AML-193 (cell line): ENCODE results near the gene NR4A3.
"Not testable (repeated sequence)": the region's sequence is repeated elsewhere in the genome, so short reads cannot be mapped to it uniquely, and the experiment has no call there.

ENCODE experiments used
- DNase-seq, 2 experiments: peaks; one replicate each; lab custom pipeline; 2025; lab: John Stamatoyannopoulos, UW

The NR4A3 gene

GRCh38 chr9:99821396-99822108, at the start of gene NR4A3:
Gene NR4A3 (plus strand): TSS chr9:99821885. CDS start chr9:99828043, 6,158 bp downstream.
- peak; percentile 60 to 68 for DNase-seq

DNA sequence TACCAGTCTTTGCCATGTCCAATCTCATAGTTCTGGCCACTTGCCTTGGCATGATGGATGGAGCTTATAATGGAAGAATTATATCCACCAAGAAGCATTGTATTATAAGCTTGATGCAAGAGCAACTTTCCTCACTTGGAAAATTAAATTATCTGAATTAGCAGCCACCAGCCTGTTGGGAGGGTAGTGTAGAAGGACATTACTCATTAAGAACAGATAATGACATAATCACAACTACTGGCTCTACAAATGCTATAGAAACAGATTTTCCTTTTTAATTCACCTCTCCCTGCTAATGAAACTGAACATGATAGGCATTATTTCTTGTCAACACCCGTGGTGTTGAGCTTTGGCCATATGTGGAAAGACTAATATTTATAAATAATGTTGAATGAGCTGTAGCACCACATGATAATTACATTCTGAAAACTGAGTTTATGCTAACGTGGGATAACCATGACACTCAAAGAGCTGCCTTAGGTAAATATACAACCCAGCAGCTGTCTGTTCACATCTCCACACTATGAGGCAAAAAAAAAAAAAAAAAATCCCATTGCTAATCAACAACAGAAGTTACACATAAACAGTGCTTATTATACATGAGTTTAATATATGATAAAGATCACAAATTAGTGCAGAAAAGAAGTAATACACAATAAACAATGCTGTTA, 48.1 kb upstream of the NR4A3 start:
- no peak for DNase-seq

DNA sequence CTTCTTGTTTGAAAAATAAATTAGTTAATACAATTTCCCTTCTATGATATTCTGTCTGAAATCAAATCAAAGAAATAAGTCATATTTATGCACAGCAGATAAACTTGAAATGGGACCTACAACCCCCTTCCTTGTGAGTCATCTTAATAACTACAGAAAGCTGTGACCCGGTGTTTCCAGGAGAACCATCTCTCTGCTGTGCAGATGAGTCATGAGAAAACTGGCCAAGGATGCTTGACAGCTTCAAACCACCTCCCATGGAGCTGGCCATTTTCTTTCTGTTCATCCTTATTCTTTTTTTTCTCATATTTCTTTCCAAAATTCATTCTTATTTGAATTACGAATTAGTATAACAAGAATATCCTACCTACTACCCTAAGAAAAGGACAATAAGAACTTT, 43.4 kb upstream of the NR4A3 start:
- DNase-seq: no peak

DNA sequence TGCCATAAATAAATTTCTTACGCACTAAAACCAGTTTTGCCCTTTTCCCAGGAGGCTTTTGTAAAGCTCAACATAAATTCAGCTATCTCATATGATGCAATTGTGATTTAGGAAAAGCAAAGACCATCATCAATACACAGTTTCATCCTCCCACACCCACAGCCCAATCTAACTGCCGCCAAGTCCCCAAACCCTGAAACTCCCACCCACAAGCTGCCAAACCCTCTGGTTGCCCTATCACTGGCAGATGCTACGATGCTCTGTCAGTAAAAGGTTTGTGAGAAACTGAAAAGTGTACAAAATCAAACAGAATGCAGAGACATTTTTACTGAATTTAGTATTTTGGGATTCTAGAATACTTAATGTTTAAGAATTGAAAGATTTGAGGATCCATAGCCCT, 42.8 kb upstream of the NR4A3 start:
- DNase-seq: no peak

DNA sequence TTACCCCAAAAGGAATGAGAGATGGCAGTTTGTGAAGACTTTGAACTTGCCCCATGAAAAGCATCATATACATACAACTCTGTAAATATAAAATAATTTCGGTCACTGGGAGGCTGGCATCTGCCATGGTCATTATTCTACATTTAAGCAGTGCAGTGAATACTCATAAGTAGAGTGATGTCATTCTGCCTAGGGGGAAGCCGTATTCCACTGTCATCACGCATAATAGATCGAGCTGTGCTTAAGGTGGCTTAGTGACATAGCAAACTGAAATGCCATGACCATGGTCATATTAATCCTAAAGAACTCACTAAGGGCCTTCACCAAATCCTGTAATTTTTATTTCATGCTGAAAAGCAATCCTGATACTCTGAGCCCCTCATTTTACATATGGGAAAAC, 42.4 kb upstream of the NR4A3 start:
- no peak for DNase-seq

- DNase-seq: not testable (repeated sequence)
Measured at GRCh38 chr9:99782349-99782748, 39.3 kb upstream of the NR4A3 start.

GRCh38 chr9:99782962-99783718, 38.5 kb upstream of the NR4A3 start:
- DNase-seq: peak; percentile 72 to 84

GRCh38 chr9:99783799-99784198, 37.9 kb upstream of the NR4A3 start:
- no peak for DNase-seq

- DNase-seq: no peak
Measured at GRCh38 chr9:99785010-99785590, 36.6 kb upstream of the NR4A3 start.

- DNase-seq: peak; percentile 8 to 44
Measured at GRCh38 chr9:99787556-99787955, 34.1 kb upstream of the NR4A3 start.

GRCh38 chr9:99793528-99793927, 28.2 kb upstream of the NR4A3 start:
- DNase-seq: no peak

DNA sequence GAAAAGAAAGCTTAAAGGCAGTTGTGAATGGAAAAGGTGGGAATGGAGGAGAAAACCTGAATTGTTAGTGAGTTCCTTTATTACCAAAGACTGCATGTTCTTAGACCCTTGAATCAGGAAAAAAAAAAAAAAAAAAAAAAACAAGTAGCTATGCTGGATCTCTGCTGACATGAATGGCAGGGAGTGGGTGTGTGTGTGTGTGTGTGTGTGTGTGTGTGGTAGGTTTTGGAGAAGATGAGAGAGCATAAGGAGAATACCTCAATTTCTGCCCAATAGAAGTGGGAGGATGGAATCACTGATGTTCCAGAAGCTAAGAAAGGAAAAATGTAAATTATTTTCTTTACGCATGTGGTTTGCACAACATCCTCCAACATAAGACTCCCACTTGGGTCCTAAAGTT, 25.5 kb upstream of the NR4A3 start:
- no peak for DNase-seq

GRCh38 chr9:99801775-99802174, 19.9 kb upstream of the NR4A3 start:
- no peak for DNase-seq

GRCh38 chr9:99803694-99804093, 18.0 kb upstream of the NR4A3 start:
- no peak for DNase-seq

DNA sequence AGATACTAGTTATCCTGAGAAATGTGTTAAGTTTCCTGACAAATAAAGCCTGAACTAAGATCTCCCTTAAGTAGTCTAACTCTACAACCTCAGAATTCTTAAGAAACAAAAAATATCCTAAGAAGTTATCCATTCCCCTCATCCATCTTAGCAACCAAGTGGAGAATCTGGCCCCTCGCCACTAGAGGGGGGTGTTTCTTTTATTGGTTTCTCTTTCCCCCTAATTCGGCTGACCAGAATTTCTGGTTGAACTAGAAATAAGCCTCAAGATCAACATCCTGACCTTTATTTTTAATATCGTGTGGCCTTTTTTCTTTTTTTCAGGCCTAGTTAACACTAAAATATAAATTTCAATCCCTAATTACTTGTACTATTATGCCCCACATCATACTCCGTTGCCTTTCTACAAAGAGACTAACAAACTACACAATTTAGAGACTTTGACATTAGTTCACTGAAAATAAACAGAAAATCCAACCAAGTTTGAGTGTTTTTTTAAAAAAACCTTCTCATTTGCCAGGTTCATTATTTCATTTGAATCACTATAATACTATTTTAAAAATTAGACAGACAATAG, 14.3 kb upstream of the NR4A3 start:
- DNase-seq: peak; percentile 65 to 67

DNA sequence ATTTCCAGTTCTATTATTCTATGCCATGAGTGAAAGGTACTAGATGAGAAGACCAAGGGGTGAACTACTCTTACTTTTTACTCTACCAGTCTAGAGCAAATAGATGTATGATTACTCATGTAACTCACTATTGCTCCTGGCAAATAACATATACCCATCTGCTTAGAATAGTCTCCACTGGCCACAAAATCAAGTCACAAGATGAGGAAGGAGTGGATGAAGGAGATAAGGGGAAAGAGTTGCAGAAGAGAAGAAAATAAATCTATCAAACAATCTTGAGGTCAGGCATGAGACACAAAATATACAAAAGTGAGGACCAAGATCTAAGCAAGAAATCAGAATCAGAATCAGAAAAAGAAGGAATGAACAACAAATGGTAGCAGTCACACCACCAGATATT, 13.7 kb upstream of the NR4A3 start:
- DNase-seq: no peak

GRCh38 chr9:99808454-99808853, 13.2 kb upstream of the NR4A3 start:
- peak; percentile 4 to 13 for DNase-seq

DNA sequence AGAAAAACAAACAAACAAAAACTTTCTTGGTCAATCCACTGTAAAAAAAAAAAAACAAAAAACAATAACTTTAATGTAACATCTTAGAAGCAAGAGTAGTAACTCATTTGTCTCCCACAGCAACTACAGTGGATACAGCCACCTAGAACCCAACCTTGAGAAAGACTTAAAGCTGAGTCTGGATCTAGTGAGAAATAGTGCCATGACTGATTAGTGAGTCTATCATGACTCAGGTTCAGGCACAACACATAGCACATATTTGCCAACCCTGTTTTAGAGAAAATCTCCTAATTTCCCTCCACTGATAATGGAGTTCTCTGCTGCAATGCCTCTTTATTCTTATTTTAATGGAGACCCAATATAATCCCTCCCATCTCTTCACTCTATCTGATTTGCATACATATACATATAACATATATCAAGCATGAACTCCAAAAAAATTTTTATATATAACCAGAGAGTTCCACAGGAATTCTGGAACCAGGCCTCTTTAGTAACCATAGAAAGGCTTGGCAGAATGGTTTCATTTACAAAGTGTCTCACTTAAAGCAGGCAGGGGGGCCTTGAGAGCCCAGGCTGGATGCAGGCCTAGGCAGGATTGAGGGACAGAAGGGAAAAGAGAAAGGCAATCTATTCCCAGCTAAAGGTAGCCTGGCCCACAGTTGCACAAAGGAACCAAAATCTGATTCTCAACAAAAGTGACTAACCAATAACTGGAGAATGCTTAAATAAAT, 11.9 kb upstream of the NR4A3 start:
- DNase-seq: no peak

DNA sequence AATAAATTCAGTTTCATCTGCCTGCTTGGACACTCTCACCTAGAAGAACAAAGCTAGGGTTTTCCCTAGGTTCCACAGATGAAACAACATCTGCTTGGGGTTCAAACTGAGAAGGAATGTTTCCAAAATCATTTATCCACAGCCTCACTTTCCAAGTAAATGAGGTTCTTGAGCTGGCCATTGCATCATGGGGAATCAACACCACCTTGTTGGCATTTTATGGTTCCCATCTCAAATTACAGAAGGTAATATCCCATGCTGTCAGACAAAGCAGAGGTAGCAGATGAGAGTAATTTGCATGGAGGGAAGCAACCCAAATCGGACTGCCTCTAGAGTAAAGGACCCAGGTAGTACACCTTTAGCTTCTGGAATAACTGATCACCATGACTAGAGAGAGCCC, 10.5 kb upstream of the NR4A3 start:
- no peak for DNase-seq

GRCh38 chr9:99811598-99812383, 9.9 kb upstream of the NR4A3 start:
- no peak for DNase-seq

- DNase-seq: no peak
Measured at GRCh38 chr9:99813739-99814138, 7.9 kb upstream of the NR4A3 start.
